SU-DHL-6 (cell line): ENCODE data around the gene KCNQ4.

Experiments
- H2AFZ ChIP-seq: fragments of 200-600 bp; sonication (generic); 2 replicates; pipeline ENCODE4 v1.6.1; 2014; ENCODE audit warnings: low read depth, mild to moderate bottlenecking, moderate library complexity, mixed read lengths, antibody characterized with exemption, low read length; ENCODE audit not compliant: severe bottlenecking
- H3F3A ChIP-seq: fragments of 200-600 bp; shearing (Covaris generic); 2 replicates; pipeline ENCODE4 v1.6.0; 2016; ENCODE audit warnings: antibody characterized with exemption, mild to moderate bottlenecking; ENCODE audit not compliant: insufficient read depth
- H3K27ac ChIP-seq: fragments of 200-600 bp; sonication (generic); 2 replicates; pipeline ENCODE4 v1.5.1; 2016; ENCODE audit warnings: low read depth, mild to moderate bottlenecking, low read length, moderate library complexity, mixed read lengths
- H3K27me3 ChIP-seq: fragments of 200-600 bp; sonication (generic), shearing (Covaris generic); 2 replicates; pipeline ENCODE4 v1.6.0; 2014; ENCODE audit warnings: mild to moderate bottlenecking, low read length
- H3K36me3 ChIP-seq: fragments of 200-600 bp; sonication (generic); 2 replicates; pipeline ENCODE4 v1.6.1; 2014; ENCODE audit warnings: mild to moderate bottlenecking, low read length, mixed read lengths
- H3K4me2 ChIP-seq: fragments of 300-600, 200-600 bp; shearing (Covaris generic), sonication (generic); 2 replicates; pipeline ENCODE4 v1.6.0; 2014; ENCODE audit warnings: low read length, low read depth, mild to moderate bottlenecking; ENCODE audit not compliant: poor library complexity, severe bottlenecking
- H3K4me3 ChIP-seq: fragments of 200-600 bp; sonication (generic); 2 replicates; pipeline ENCODE4 v1.5.1; 2014; ENCODE audit warnings: antibody characterized with exemption, low read length, mild to moderate bottlenecking, mixed read lengths; ENCODE audit not compliant: insufficient read depth, poor library complexity, severe bottlenecking
- H3K79me2 ChIP-seq: fragments of 200-600 bp; sonication (generic); 2 replicates; pipeline ENCODE4 v1.6.1; 2014; ENCODE audit warnings: mild to moderate bottlenecking, low read length, moderate library complexity; ENCODE audit not compliant: insufficient read depth
- H3K9ac ChIP-seq: fragments of 200-600 bp; sonication (generic); 2 replicates; pipeline ENCODE4 v1.7.0; 2014; ENCODE audit warnings: mild to moderate bottlenecking, low read length
- H3K9me2 ChIP-seq: fragments of 200-600 bp; sonication (generic); replicated peaks from 2 replicates; pipeline ENCODE4 v1.6.1; 2014; ENCODE audit warnings: low read length; ENCODE audit not compliant: insufficient read depth
- H3K9me3 ChIP-seq: fragments of 200-600 bp; sonication (generic); 2 replicates; pipeline ENCODE4 v1.6.1; 2014; ENCODE audit warnings: low read length, mixed read lengths; ENCODE audit not compliant: insufficient read depth
- H4K20me1 ChIP-seq: fragments of 200-600 bp; sonication (generic); 2 replicates; pipeline ENCODE4 v1.6.1; 2014; ENCODE audit warnings: low read depth, mild to moderate bottlenecking, antibody characterized with exemption, low read length, moderate library complexity, mixed read lengths
- CTCF ChIP-seq: fragments of 200-600 bp; sonication (generic); IDR thresholded peaks from one replicate; pipeline ENCODE4 v1.5.1; 2017; ENCODE audit warnings: antibody characterized with exemption, mild to moderate bottlenecking, low read length, moderate library complexity; ENCODE audit not compliant: insufficient read depth, poor library complexity, severe bottlenecking
- EZH2phosphoT487 ChIP-seq: fragments of 200-600 bp; sonication (generic), shearing (Covaris generic); conservative IDR thresholded peaks from 2 replicates; pipeline ENCODE4 v1.6.1; 2018; ENCODE audit warnings: mild to moderate bottlenecking, antibody characterized with exemption, low read length, moderate library complexity, mixed read lengths

The KCNQ4 gene

GRCh38 chr1:40858856-40859416 lies 75.3 kb downstream of the KCNQ4 start:
- Histone ChIP-seq H4K20me1 (no peaks in the 10 kb centered on the region), H3K9me2 (no peaks in the 10 kb centered on the region), H3K27ac (no peak overlapping the region), H3K27me3 (no peaks in the 10 kb centered on the region), H2AFZ (no peak overlapping the region), H3K36me3 (no peaks in the 10 kb centered on the region), H3K9me3 (no peaks in the 10 kb centered on the region), H3K4me2 (no peak overlapping the region), H3K79me2 (no peaks in the 10 kb centered on the region), H3K4me3 (no peak overlapping the region), H3K9ac (no peak overlapping the region), H3F3A (no peaks in the 10 kb centered on the region)
- TF ChIP-seq EZH2phosphoT487 (no peak), CTCF (no peak)

GRCh38 chr1:40860706-40861223 lies 77.2 kb downstream of the KCNQ4 start:
- Histone ChIP-seq H3K9me3 (no peaks in the 10 kb centered on the region), H3K4me2 (no peak overlapping the region), H3K79me2 (no peaks in the 10 kb centered on the region), H4K20me1 (no peaks in the 10 kb centered on the region), H3K27ac (no peak overlapping the region), H3F3A (no peaks in the 10 kb centered on the region), H3K4me3 (no peak overlapping the region), H3K9ac (no peak overlapping the region), H3K9me2 (no peaks in the 10 kb centered on the region), H2AFZ (no peak overlapping the region), H3K36me3 (no peaks in the 10 kb centered on the region), H3K27me3 (no peaks in the 10 kb centered on the region)
- no peak for TF ChIP-seq EZH2phosphoT487
- no peak for TF ChIP-seq CTCF

- Histone ChIP-seq H3K9me3 (no peaks in the 10 kb centered on the region), H3K27me3 (no peaks in the 10 kb centered on the region), H4K20me1 (no peaks in the 10 kb centered on the region), H3K79me2 (no peaks in the 10 kb centered on the region), H3K36me3 (no peaks in the 10 kb centered on the region), H3K27ac (no peak overlapping the region), H3K9me2 (no peaks in the 10 kb centered on the region), H3K4me3 (no peak overlapping the region), H3F3A (no peaks in the 10 kb centered on the region), H3K9ac (no peak overlapping the region), H3K4me2 (no peak overlapping the region), H2AFZ (no peak overlapping the region)
- TF ChIP-seq CTCF (no peak), EZH2phosphoT487 (no peak)
These were observed 77.8 kb downstream of the KCNQ4 start for GRCh38 chr1:40861224-40862003.
